K562 (cell line): Measurements from ENCODE around the gene OVOL3. TPM values are rescaled to one million over a fixed set of nuclear protein-coding genes. Genes with fewer than 3 reads are reported as not detected.

Source experiments
- E4F1 ChIP-seq: fragments of 250-450 bp; sonication (Bioruptor Pico); IDR thresholded peaks from 2 replicates; pipeline ENCODE4 v1.5.0; 2021; ENCODE audit warnings: mild to moderate bottlenecking, borderline replicate concordance
- ETS2 ChIP-seq: IDR thresholded peaks from 2 replicates; pipeline ENCODE4 v1.6.1; 2016; ENCODE audit warnings: borderline replicate concordance, missing genetic modification characterization, mild to moderate bottlenecking, moderate library complexity, missing compliant biosample characterization; ENCODE audit not compliant: poor library complexity, severe bottlenecking
- FOXA3 ChIP-seq, 2 experiments: fragments of 450-650 bp in 1 of 2; sonication (generic) in 1 of 2; formaldehyde crosslinking; IDR thresholded peaks in 1 of 2; conservative IDR thresholded peaks in 1 of 2; 2 replicates each; pipeline versions ENCODE4 v1.4.0 to v1.8.0; 2020 to 2022; ENCODE audit warnings: mild to moderate bottlenecking in 2 of 2, missing genetic modification reagents in 1 of 2
- HMGXB4 ChIP-seq: sonication (generic); formaldehyde crosslinking; IDR thresholded peaks from 2 replicates; pipeline ENCODE4 v1.8.1; 2023; ENCODE audit warnings: mild to moderate bottlenecking, missing genetic modification reagents
- NFRKB ChIP-seq: fragments of 450-650 bp; IDR thresholded peaks from 2 replicates; pipeline ENCODE4 v1.6.1; 2016; ENCODE audit warnings: low read depth
- PHB2 ChIP-seq: fragments of 450-650 bp; IDR thresholded peaks from 2 replicates; pipeline ENCODE4 v1.6.1; 2017; ENCODE audit warnings: low read depth
- PTTG1 ChIP-seq: fragments of 450-650 bp; IDR thresholded peaks from 2 replicates; pipeline ENCODE4 v1.6.1; 2016; ENCODE audit warnings: low read depth, mild to moderate bottlenecking, missing genetic modification characterization, missing compliant biosample characterization
- SAP30 ChIP-seq: fragments of 200-600 bp; sonication (generic); IDR thresholded peaks from 2 replicates; pipeline ENCODE4 v1.6.1; 2012; ENCODE audit warnings: borderline replicate concordance, low read depth, mild to moderate bottlenecking, moderate library complexity, low read length, control low read depth, inconsistent platforms; ENCODE audit not compliant: insufficient read depth, poor library complexity, severe bottlenecking
- SUPT5H ChIP-seq: fragments of 450-650 bp; IDR thresholded peaks from 2 replicates; pipeline ENCODE4 v1.6.1; 2016
- TARDBP ChIP-seq: fragments of 450-650 bp; IDR thresholded peaks from 2 replicates; pipeline ENCODE4 v1.6.1; 2016
- XRCC5 ChIP-seq: fragments of 200-400 bp; formaldehyde crosslinking; IDR thresholded peaks from 2 replicates; pipeline ENCODE4 v1.6.1; 2017; ENCODE audit warnings: low read depth, mild to moderate bottlenecking, low read length
- ZBTB17 ChIP-seq: fragments of 450-650 bp; formaldehyde crosslinking; IDR thresholded peaks from 2 replicates; pipeline ENCODE4 v1.4.0; 2020; ENCODE audit warnings: mild to moderate bottlenecking
- ZNF12 ChIP-seq: sonication (generic); formaldehyde crosslinking; IDR thresholded peaks from 2 replicates; pipeline ENCODE4 v1.4.0; 2020; ENCODE audit warnings: mild to moderate bottlenecking, missing genetic modification reagents
- ZNF174 ChIP-seq: fragments of 250-450 bp; sonication (Bioruptor Pico); IDR thresholded peaks from 2 replicates; pipeline ENCODE4 v1.4.0; 2020; ENCODE audit warnings: mild to moderate bottlenecking
- ZNF707 ChIP-seq: fragments of 250-450 bp; sonication (Bioruptor Pico); conservative IDR thresholded peaks from 2 replicates; pipeline ENCODE4 v1.8.0; 2022; ENCODE audit warnings: inconsistent platforms, mild to moderate bottlenecking, moderate library complexity
- ZNF76 ChIP-seq: fragments of 250-450 bp; sonication (Bioruptor Pico); IDR thresholded peaks from 2 replicates; pipeline ENCODE4 v1.4.0; 2020; ENCODE audit warnings: mild to moderate bottlenecking, moderate library complexity, borderline replicate concordance
- polyA plus RNA-seq, 8 experiments: library from polyadenylated mRNA; depleted of rRNA in 4 of 8; stranded (reverse) in 5 of 8; unstranded in 3 of 8; fragments of >200 nt; fragmentation: Nextera tagmentation in 2 of 8; fragmentation: Illumina TruSeq in 1 of 8; extraction: Ambion mirVana in 2 of 8; extraction: Trizol in 1 of 8; gene quantifications; 2 replicates each; pipeline versions ENCODE4 v1.2.1 to v1.2.3, GENCODE V29; 2011 to 2014; ENCODE audit warnings: inconsistent platforms in 1 of 8, missing spikeins in 1 of 8
- total RNA-seq, 7 experiments: library from RNA; depleted of rRNA in 6 of 7; stranded (reverse); fragments of >200 nt in 6 of 7; fragmentation: Illumina TruSeq in 2 of 7; extraction: Trizol in 2 of 7; gene quantifications; 2 replicates each; pipeline versions ENCODE4 v1.2.1 to v1.2.3, GENCODE V29; 2011 to 2021; ENCODE audit warnings: low replicate concordance in 1 of 7
- TF ChIP-seq, protein P1 (sequence below): sonication (generic); formaldehyde crosslinking; IDR thresholded peaks from 2 replicates; pipeline ENCODE4 v1.8.0; 2022; ENCODE audit warnings: mild to moderate bottlenecking, missing genetic modification reagents
- TF ChIP-seq, protein P2 (sequence below), 2 experiments: IDR thresholded peaks; 2 replicates each; pipeline ENCODE4 v1.6.1; 2011; ENCODE audit warnings: borderline replicate concordance in 1 of 2, control low read depth in 1 of 2, low read depth in 1 of 2, low read length in 1 of 2, mild to moderate bottlenecking in 1 of 2, mixed read lengths in 1 of 2, moderate library complexity in 1 of 2; ENCODE audit not compliant: insufficient read depth in 1 of 2, insufficient read length in 1 of 2, poor library complexity in 1 of 2, severe bottlenecking in 1 of 2; ENCODE audit errors: extremely low read depth in 1 of 2
- TF ChIP-seq, protein P3 (sequence below): fragments of 450-650 bp; IDR thresholded peaks from 2 replicates; pipeline ENCODE4 v1.6.1; 2016; ENCODE audit warnings: antibody characterized with exemption

Gene OVOL3
- total and polyA plus RNA-seq, 9 of the 15 experiments (the other 6 are each of a cell fraction or from before 2014, with no cell fraction given), result not detected

- TF ChIP-seq, protein P1, sequence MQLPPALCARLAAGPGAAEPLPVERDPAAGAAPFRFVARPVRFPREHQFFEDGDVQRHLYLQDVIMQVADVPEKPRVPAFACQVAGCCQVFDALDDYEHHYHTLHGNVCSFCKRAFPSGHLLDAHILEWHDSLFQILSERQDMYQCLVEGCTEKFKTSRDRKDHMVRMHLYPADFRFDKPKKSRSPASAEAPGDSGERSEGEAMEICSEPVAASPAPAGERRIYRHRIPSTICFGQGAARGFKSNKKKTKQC (CRISPR knock-in tag), result no peak; the same call in 1 of the 2 replicates
- TF ChIP-seq ZBTB17 (CRISPR knock-in tag) (peak; percentile 23; the same call in 1 of the 2 replicates), E4F1 (CRISPR knock-in tag) (no peak), ZNF707 (CRISPR knock-in tag) (no peak), ZNF76 (CRISPR knock-in tag) (no peak), ETS2 (tag) (no peak), SUPT5H (peak; percentile 88), PHB2 (0 out of 2 replicates have a peak, but pooled peaks have one; percentile 16), ZNF174 (CRISPR knock-in tag) (no peak), HMGXB4 (CRISPR knock-in tag) (0 out of 2 replicates have a peak, but pooled peaks have one; percentile 42), ZNF12 (CRISPR knock-in tag) (no peak), XRCC5 (peak; percentile 17; the same call in 1 of the 2 replicates), NFRKB (no peak), FOXA3 (CRISPR knock-in tag; conservative IDR thresholded peaks at IDR 0.05 in 1 of 2, IDR thresholded peaks at IDR 0.05 in 1 of 2) (no peak), SAP30 (peak; percentile 49), PTTG1 (tag) (no peak), TARDBP (peak; percentile 38)
- TF ChIP-seq, protein P2, sequence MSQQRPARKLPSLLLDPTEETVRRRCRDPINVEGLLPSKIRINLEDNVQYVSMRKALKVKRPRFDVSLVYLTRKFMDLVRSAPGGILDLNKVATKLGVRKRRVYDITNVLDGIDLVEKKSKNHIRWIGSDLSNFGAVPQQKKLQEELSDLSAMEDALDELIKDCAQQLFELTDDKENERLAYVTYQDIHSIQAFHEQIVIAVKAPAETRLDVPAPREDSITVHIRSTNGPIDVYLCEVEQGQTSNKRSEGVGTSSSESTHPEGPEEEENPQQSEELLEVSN (IDR thresholded peaks at IDR 0.05; ENCODE audit: borderline replicate concordance in 1 of 2, extremely low read depth in 1 of 2, insufficient read depth in 1 of 2, insufficient read length in 1 of 2, low read depth in 1 of 2, low read length in 1 of 2, poor library complexity in 1 of 2, severe bottlenecking in 1 of 2), result peak; percentile 36 to 61
- TF ChIP-seq, protein P3, sequence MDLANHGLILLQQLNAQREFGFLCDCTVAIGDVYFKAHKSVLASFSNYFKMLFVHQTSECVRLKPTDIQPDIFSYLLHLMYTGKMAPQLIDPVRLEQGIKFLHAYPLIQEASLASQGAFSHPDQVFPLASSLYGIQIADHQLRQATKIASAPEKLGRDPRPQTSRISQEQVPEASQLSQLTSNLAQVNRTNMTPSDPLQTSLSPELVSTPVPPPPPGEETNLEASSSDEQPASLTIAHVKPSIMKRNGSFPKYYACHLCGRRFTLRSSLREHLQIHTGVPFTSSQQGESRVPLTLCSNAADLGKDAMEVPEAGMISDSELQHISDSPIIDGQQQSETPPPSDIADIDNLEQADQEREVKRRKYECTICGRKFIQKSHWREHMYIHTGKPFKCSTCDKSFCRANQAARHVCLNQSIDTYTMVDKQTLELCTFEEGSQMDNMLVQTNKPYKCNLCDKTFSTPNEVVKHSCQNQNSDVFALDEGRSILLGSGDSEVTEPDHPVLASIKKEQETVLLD, result peak; percentile 98
Measured at GRCh38 chr19:36139473-36140303, 28.7 kb downstream of the OVOL3 start, which contains the start of gene CAPNS1 (continued).
